SH-SY5Y (cell line): Measurements from ENCODE around the gene ZDHHC14.

ENCODE experiments used
- GATA2 ChIP-seq: IDR thresholded peaks from 2 replicates; pipeline ENCODE4 v1.6.1; 2011; ENCODE audit warnings: mild to moderate bottlenecking, low read depth, low read length
- GATA3 ChIP-seq: IDR thresholded peaks from 2 replicates; pipeline ENCODE4 v1.6.1; 2011; ENCODE audit warnings: low read depth, mild to moderate bottlenecking, low read length, moderate library complexity

ZDHHC14 gene

GRCh38 chr6:157392927-157393668 lies 12.1 kb downstream of the ZDHHC14 start:
- TF ChIP-seq GATA2 (no peak), GATA3 (no peak)

GRCh38 chr6:157393669-157394327 lies 12.8 kb downstream of the ZDHHC14 start:
- no peak for TF ChIP-seq GATA2
- TF ChIP-seq GATA3, result no peak

GRCh38 chr6:157396026-157396425 lies 15.0 kb downstream of the ZDHHC14 start:
- TF ChIP-seq GATA3 (no peak), GATA2 (no peak)

- TF ChIP-seq GATA2 (no peak), GATA3 (no peak)
Observed at GRCh38 chr6:157397660-157398059, 16.7 kb downstream of the ZDHHC14 start.

- TF ChIP-seq GATA2 (no peak), GATA3 (no peak)
Observed at GRCh38 chr6:157398151-157398550, 17.2 kb downstream of the ZDHHC14 start.

GRCh38 chr6:157400676-157401075 lies 19.7 kb downstream of the ZDHHC14 start:
- no peak for TF ChIP-seq GATA3
- no peak for TF ChIP-seq GATA2

GRCh38 chr6:157401734-157402338 lies 20.8 kb downstream of the ZDHHC14 start:
- TF ChIP-seq GATA2 (no peak), GATA3 (no peak)

GRCh38 chr6:157402996-157403685 lies 22.2 kb downstream of the ZDHHC14 start:
- TF ChIP-seq GATA3, result no peak
- TF ChIP-seq GATA2, result no peak

- TF ChIP-seq GATA3 (no peak), GATA2 (no peak)
Observed at GRCh38 chr6:157403686-157404051, 22.7 kb downstream of the ZDHHC14 start.

- TF ChIP-seq GATA3, result no peak
Observed at GRCh38 chr6:157405986-157406385, 25.0 kb downstream of the ZDHHC14 start.

GRCh38 chr6:157406661-157407060 lies 25.7 kb downstream of the ZDHHC14 start:
- TF ChIP-seq GATA3 (no peak), GATA2 (no peak)

- TF ChIP-seq GATA3 (no peak), GATA2 (no peak)
Observed at GRCh38 chr6:157407646-157408045, 26.7 kb downstream of the ZDHHC14 start.

- TF ChIP-seq GATA3 (no peak), GATA2 (no peak)
Observed at GRCh38 chr6:157410045-157410444, 29.1 kb downstream of the ZDHHC14 start.

GRCh38 chr6:157411368-157411767 lies 30.4 kb downstream of the ZDHHC14 start:
- TF ChIP-seq GATA2 (no peak), GATA3 (no peak)
